Kidney (tissue), 14 donors: Measurements from ENCODE around the gene LHPP. TPM values are rescaled to one million over a fixed set of nuclear protein-coding genes. Genes with fewer than 3 reads are reported as not detected.

Experiments used
- DNase-seq, 5 donors: peaks; one replicate each; pipeline ENCODE4 v3.0.0-alpha.2; 2013 to 2020
- FAIRE-seq: peaks from 2 replicates; lab custom pipeline; 2012; peaks lifted over from hg19 to GRCh38; lab: Jason Lieb, UNC
- H3K27ac ChIP-seq, 2 donors: one replicate each; pipeline ENCODE4 v1.7.0; 2013; ENCODE audit warnings: low read depth in 2 of 2, low read length in 2 of 2, inconsistent platforms in 1 of 2
- H3K27me3 ChIP-seq: one replicate; pipeline ENCODE4 v1.7.1; 2013; ENCODE audit warnings: low read length, inconsistent platforms; ENCODE audit not compliant: control insufficient read depth, insufficient read depth
- H3K36me3 ChIP-seq, 3 donors: one replicate each; pipeline versions ENCODE4 v1.7.0 to v1.7.1; 2013; ENCODE audit warnings: low read length in 3 of 3, control low read depth in 1 of 3, inconsistent platforms in 1 of 3; ENCODE audit not compliant: insufficient read depth in 3 of 3, control insufficient read depth in 2 of 3
- H3K4me1 ChIP-seq, 3 donors: one replicate each; pipeline versions ENCODE4 v1.7.0 to v1.7.1; 2013; ENCODE audit warnings: low read length in 3 of 3, inconsistent platforms in 1 of 3, low read depth in 1 of 3; ENCODE audit not compliant: control insufficient read depth in 2 of 3, insufficient read depth in 2 of 3
- H3K4me3 ChIP-seq, 3 donors: one replicate each; pipeline versions ENCODE4 v1.7.0 to v1.8.1; 2013; ENCODE audit warnings: low read length in 3 of 3, control low read depth in 1 of 3, inconsistent platforms in 1 of 3
- H3K9ac ChIP-seq, 3 donors: one replicate each; pipeline versions ENCODE4 v1.7.0 to v1.7.1; 2013; ENCODE audit warnings: low read length in 3 of 3, control low read depth in 1 of 3, inconsistent platforms in 1 of 3
- H3K9me3 ChIP-seq, 3 donors: one replicate each; pipeline versions ENCODE4 v1.7.0 to v1.7.1; 2013; ENCODE audit warnings: low read length in 3 of 3, control low read depth in 1 of 3, inconsistent platforms in 1 of 3; ENCODE audit not compliant: control insufficient read depth in 2 of 3, insufficient read depth in 1 of 3
- intact Hi-C: fragments of 100-400 bp; cut with DNase I; formaldehyde crosslinking; loops from one replicate; pipeline ENCODE4 v1.11.1; 2022
- polyA plus RNA-seq: library from polyadenylated mRNA; stranded (reverse); fragments of 350-450 nt; fragmentation: Illumina TruSeq; extraction: RNeasy Lipid Tissue Mini Kit (QIAGEN cat#74804); gene quantifications from one replicate; pipeline ENCODE4 v1.2.3, GENCODE V29; 2014; ENCODE audit warnings: low read depth, low replicate concordance; ENCODE audit not compliant: insufficient read depth
- total RNA-seq: library from RNA; stranded (reverse); fragmentation: NEBNext Ultra II Directional; extraction: Animal tissue kit (Norgen Biotek cat#: 25700); gene quantifications from one replicate; pipeline ENCODE4 v1.2.1, GENCODE V29; 2021
- TF ChIP-seq, protein P1 (sequence below): IDR thresholded peaks from 3 replicates; pipeline ENCODE4 v1.5.1; 2012; ENCODE audit warnings: mild to moderate bottlenecking, moderate library complexity, borderline replicate concordance; ENCODE audit not compliant: insufficient read depth; ENCODE audit errors: extremely low read depth
- donor health status: control.
- donor health status: control.
- donor health status: control.
- donor health status: control.
- donor health status: control.
- donor health status: DM: yes; HTN: yes; CAD: no.
- donor health status: Normal renal cell carcinoma (clear cell type).

LHPP gene
- total and polyA plus RNA-seq, 2 donors from 2014 or later = 16.6 to 52.5 TPM

DNA sequence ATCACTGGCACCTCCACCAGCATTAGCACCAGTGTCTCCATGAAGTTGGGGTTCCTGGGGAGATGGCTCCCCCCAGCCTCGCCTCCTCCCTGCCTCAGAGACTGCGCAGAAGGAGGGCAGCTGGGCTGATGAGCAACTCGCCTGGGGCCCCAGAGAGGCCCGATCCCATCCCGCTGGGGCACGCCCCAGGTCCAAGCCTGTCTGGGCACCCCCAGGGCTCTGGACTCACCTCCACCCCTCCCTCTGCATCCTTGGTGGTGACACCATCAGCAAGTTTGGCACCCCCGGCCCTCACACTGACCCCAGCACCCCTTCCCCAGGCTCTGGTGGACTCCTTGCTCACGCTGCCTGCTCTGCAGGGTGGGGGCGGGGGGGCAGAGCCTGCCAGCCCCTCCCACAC is 89.5 kb downstream of the LHPP start:
- TF ChIP-seq, protein P1, sequence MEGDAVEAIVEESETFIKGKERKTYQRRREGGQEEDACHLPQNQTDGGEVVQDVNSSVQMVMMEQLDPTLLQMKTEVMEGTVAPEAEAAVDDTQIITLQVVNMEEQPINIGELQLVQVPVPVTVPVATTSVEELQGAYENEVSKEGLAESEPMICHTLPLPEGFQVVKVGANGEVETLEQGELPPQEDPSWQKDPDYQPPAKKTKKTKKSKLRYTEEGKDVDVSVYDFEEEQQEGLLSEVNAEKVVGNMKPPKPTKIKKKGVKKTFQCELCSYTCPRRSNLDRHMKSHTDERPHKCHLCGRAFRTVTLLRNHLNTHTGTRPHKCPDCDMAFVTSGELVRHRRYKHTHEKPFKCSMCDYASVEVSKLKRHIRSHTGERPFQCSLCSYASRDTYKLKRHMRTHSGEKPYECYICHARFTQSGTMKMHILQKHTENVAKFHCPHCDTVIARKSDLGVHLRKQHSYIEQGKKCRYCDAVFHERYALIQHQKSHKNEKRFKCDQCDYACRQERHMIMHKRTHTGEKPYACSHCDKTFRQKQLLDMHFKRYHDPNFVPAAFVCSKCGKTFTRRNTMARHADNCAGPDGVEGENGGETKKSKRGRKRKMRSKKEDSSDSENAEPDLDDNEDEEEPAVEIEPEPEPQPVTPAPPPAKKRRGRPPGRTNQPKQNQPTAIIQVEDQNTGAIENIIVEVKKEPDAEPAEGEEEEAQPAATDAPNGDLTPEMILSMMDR = no peak
- H3K27me3 ChIP-seq = no peaks in the 10 kb centered on the region
- FAIRE-seq = no peak
- intact Hi-C loops = no loop called here
- no peaks in the 10 kb centered on the region for H3K4me1 ChIP-seq
- no peaks in the 10 kb centered on the region for H3K36me3 ChIP-seq
- H3K27ac ChIP-seq = no peak overlapping the region
- H3K9me3 ChIP-seq = no peaks in the 10 kb centered on the region
- DNase-seq = no peak
- no peak overlapping the region for H3K4me3 ChIP-seq
- no peak overlapping the region for H3K9ac ChIP-seq

DNA sequence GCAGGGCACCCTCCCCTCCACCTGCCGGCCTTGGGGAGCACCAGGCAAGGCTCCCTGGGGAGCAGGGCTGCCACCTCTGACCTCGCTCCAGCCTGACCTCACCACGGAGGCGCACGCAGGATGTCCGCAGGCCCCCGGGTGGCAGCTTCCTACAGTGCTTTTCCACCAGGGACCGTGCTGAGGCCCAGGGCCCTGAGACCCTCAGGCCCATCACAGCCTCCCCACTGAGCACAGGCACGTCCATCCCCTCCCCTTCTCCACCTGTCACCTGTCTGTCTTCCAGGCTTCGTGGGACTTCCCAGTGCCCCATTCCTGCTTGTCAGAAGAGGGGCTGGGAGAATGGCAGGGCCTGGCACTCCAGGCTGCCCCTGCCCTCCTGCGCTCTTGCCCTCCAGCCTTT is 90.1 kb downstream of the LHPP start:
- TF ChIP-seq, protein P1 = no peak
- FAIRE-seq (no peak), DNase-seq (peak in 1 of 5 donors; percentile 41)
- Histone ChIP-seq H3K9ac (no peak overlapping the region), H3K4me1 (no peaks in the 10 kb centered on the region), H3K27me3 (no peaks in the 10 kb centered on the region), H3K4me3 (no peak overlapping the region), H3K27ac (no peak overlapping the region), H3K36me3 (no peaks in the 10 kb centered on the region), H3K9me3 (no peaks in the 10 kb centered on the region)
- intact Hi-C loops = no loop called here

DNA sequence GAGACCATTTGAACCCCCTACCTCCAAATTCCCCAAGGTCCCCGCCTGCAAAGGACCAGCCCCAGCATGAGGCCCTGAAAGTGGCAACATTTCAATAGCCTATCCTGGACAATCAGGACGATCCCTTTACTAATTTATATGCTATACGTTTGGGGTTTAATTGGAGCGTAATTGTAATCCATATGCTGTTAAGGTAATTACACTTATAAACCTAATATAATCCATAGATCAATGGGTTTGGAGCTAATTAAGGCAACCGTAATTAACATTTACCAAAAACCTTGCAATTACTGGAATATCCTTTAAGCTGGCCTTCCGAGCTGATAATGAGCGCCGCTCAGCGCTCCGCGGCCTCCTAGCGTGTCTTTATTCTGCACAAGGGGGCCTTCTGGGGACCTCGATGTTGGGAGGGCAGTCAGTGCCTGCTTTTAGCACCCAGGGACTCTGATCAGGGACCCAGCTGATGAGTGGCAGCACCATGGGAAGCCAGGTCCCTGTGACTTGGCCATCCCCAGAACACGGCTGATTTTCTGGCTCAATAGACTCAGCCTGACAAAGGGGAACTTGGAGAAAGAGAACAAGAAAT is 91.2 kb downstream of the LHPP start:
- intact Hi-C loops = no loop called here
- Histone ChIP-seq H3K9ac (no peak overlapping the region), H3K27me3 (no peaks in the 10 kb centered on the region), H3K36me3 (no peaks in the 10 kb centered on the region), H3K4me1 (peaks cover 0 to 3% (median 0%) of the 10 kb centered on the region in 3 donors), H3K27ac (no peak overlapping the region), H3K4me3 (no peak overlapping the region), H3K9me3 (no peaks in the 10 kb centered on the region)
- TF ChIP-seq, protein P1 = no peak
- FAIRE-seq (no peak), DNase-seq (no peak)
